IMR-90 (cell line): ENCODE measurements around the gene ITIH5. TPM values are rescaled to one million over a fixed set of nuclear protein-coding genes. Genes with fewer than 3 reads are reported as not detected.

Experiments
- ATAC-seq: fragments of 200-7000 bp; cut with Tn5 transposase; 2 replicates; pipeline ENCODE4 v1.9.1; 2020; ENCODE audit warnings: low read depth, mild to moderate bottlenecking, moderate library complexity
- BruUV-seq: library from RNA; stranded (reverse); fragments of 400-500 nt; replicated peaks from 2 replicates; lab custom pipeline; 2021; lab: Mats Ljungman, UMichigan
- CTCF ChIA-PET: fragments of 300-600 bp; formaldehyde crosslinking; extraction: SDS; loops from one replicate; lab custom pipeline; 2021; ENCODE audit warnings: antibody characterized with exemption; lab: Yijun Ruan, JAX
- POLR2A ChIA-PET: fragments of 300-600 bp; sonication (Branson Sonifier 250); formaldehyde crosslinking; loops from one replicate; lab custom pipeline; 2022; ENCODE audit warnings: antibody characterized with exemption; ENCODE audit not compliant: unreplicated experiment; lab: Charles Lee
- DNase-seq: peaks from one replicate; pipeline ENCODE4 v3.0.0; 2013
- H2AFZ ChIP-seq: replicated peaks from 2 replicates; pipeline ENCODE3; 2013; ENCODE audit warnings: low read length, mild to moderate bottlenecking; ENCODE audit not compliant: poor library complexity
- H2AK5ac ChIP-seq: 2 replicates; pipeline ENCODE4 v1.6.1; 2013; ENCODE audit warnings: low read depth, low read length, inconsistent platforms
- H2AK9ac ChIP-seq: replicated peaks from 2 replicates; pipeline ENCODE3; 2013; ENCODE audit warnings: mild to moderate bottlenecking, low read depth, low read length, moderate library complexity; ENCODE audit not compliant: poor library complexity
- H2BK120ac ChIP-seq: 2 replicates; pipeline ENCODE4 v1.6.1; 2013; ENCODE audit warnings: low read depth, low read length, inconsistent platforms
- H2BK15ac ChIP-seq: 3 replicates; pipeline ENCODE4 v1.6.1; 2013; ENCODE audit warnings: low read depth, low read length, inconsistent platforms
- H2BK20ac ChIP-seq: 2 replicates; pipeline ENCODE4 v1.6.1; 2013; ENCODE audit warnings: low read depth, mild to moderate bottlenecking, inconsistent platforms, low read length, moderate library complexity
- H2BK5ac ChIP-seq: 2 replicates; pipeline ENCODE4 v1.6.1; 2013; ENCODE audit warnings: mild to moderate bottlenecking, low read depth, low read length, inconsistent platforms; ENCODE audit not compliant: poor library complexity, severe bottlenecking
- H3K14ac ChIP-seq: replicated peaks from 2 replicates; pipeline ENCODE4 v1.6.1; 2013; ENCODE audit warnings: low read depth, low read length, inconsistent platforms
- H3K18ac ChIP-seq: 2 replicates; pipeline ENCODE4 v1.6.1; 2013; ENCODE audit warnings: low read depth, low read length, control low read depth
- H3K23ac ChIP-seq: 2 replicates; pipeline ENCODE4 v1.6.1; 2013; ENCODE audit warnings: low read depth, low read length, inconsistent platforms
- H3K27ac ChIP-seq: 2 replicates; pipeline ENCODE4 v1.5.1; 2013; ENCODE audit warnings: mild to moderate bottlenecking, control low read depth, low read length; ENCODE audit not compliant: insufficient read depth
- H3K27me3 ChIP-seq: 2 replicates; pipeline ENCODE4 v1.6.1; 2013; ENCODE audit warnings: low read length; ENCODE audit not compliant: control insufficient read depth, insufficient read depth
- H3K36me3 ChIP-seq: 2 replicates; pipeline ENCODE4 v1.6.1; 2013; ENCODE audit warnings: low read length, mixed read lengths; ENCODE audit not compliant: control insufficient read depth, insufficient read depth
- H3K4ac ChIP-seq: 2 replicates; pipeline ENCODE4 v1.6.1; 2013; ENCODE audit warnings: low read depth, low read length, inconsistent platforms
- H3K4me1 ChIP-seq: 2 replicates; pipeline ENCODE4 v1.6.1; 2013; ENCODE audit warnings: low read length, mixed read lengths; ENCODE audit not compliant: control insufficient read depth, insufficient read depth
- H3K4me2 ChIP-seq: 2 replicates; pipeline ENCODE4 v1.6.1; 2013; ENCODE audit warnings: low read depth, mild to moderate bottlenecking, control low read depth, low read length, moderate library complexity
- H3K4me3 ChIP-seq: 2 replicates; pipeline ENCODE4 v1.5.1; 2013; ENCODE audit warnings: low read depth, mild to moderate bottlenecking, control low read depth, low read length, moderate library complexity; ENCODE audit not compliant: insufficient read depth
- H3K56ac ChIP-seq: 2 replicates; pipeline ENCODE4 v1.6.1; 2013; ENCODE audit warnings: low read length, inconsistent platforms; ENCODE audit not compliant: insufficient read depth; ENCODE audit errors: extremely low read depth
- H3K79me1 ChIP-seq, 2 experiments: 2 replicates each; pipeline ENCODE4 v1.6.1; 2013; ENCODE audit warnings: low read length in 2 of 2, inconsistent platforms in 1 of 2, low read depth in 1 of 2
- H3K9ac ChIP-seq: 2 replicates; pipeline ENCODE4 v1.6.1; 2013; ENCODE audit warnings: low read depth, low read length, control low read depth
- H3K9me1 ChIP-seq: 2 replicates; pipeline ENCODE4 v1.6.1; 2013; ENCODE audit warnings: low read length, inconsistent platforms; ENCODE audit not compliant: insufficient read depth
- H3K9me3 ChIP-seq: 2 replicates; pipeline ENCODE4 v1.6.1; 2013; ENCODE audit warnings: low read length; ENCODE audit not compliant: control insufficient read depth, insufficient read depth
- H4K20me1 ChIP-seq: 2 replicates; pipeline ENCODE4 v1.6.1; 2013; ENCODE audit warnings: low read length, inconsistent platforms; ENCODE audit not compliant: insufficient read depth
- H4K5ac ChIP-seq: 2 replicates; pipeline ENCODE4 v1.6.1; 2013; ENCODE audit warnings: mild to moderate bottlenecking, low read depth, low read length, control low read depth
- H4K8ac ChIP-seq, 2 experiments: 2 replicates each; pipeline ENCODE4 v1.6.1; 2013; ENCODE audit warnings: low read depth in 2 of 2, low read length in 2 of 2, control low read depth in 1 of 2, inconsistent platforms in 1 of 2
- H4K91ac ChIP-seq: 2 replicates; pipeline ENCODE4 v1.6.1; 2013; ENCODE audit warnings: low read depth, low read length, inconsistent platforms; ENCODE audit not compliant: insufficient read depth
- CEBPB ChIP-seq: IDR thresholded peaks from 2 replicates; pipeline ENCODE4 v1.6.1; 2012; ENCODE audit warnings: low read depth, low read length, improper control_type of control experiment
- CHD1 ChIP-seq: IDR thresholded peaks from 2 replicates; pipeline ENCODE4 v1.6.1; 2012; ENCODE audit warnings: low read depth, low read length, improper control_type of control experiment
- CTCF ChIP-seq: conservative IDR thresholded peaks from 2 replicates; pipeline ENCODE4 v1.5.1; 2012; ENCODE audit warnings: mild to moderate bottlenecking, low read depth, low read length, improper control_type of control experiment
- ELK1 ChIP-seq: fragments of 150-350 bp; IDR thresholded peaks from 2 replicates; pipeline ENCODE4 v1.6.1; 2016; ENCODE audit warnings: low read depth, mild to moderate bottlenecking, low read length, moderate library complexity, borderline replicate concordance
- FOS ChIP-seq: fragments of 150-350 bp; IDR thresholded peaks from 2 replicates; pipeline ENCODE4 v1.6.1; 2016; ENCODE audit warnings: low read depth, low read length
- MAFK ChIP-seq: IDR thresholded peaks from 2 replicates; pipeline ENCODE4 v1.6.1; 2012; ENCODE audit warnings: low read depth, low read length, improper control_type of control experiment
- MAZ ChIP-seq: IDR thresholded peaks from 2 replicates; pipeline ENCODE4 v1.6.1; 2012; ENCODE audit warnings: low read depth, mild to moderate bottlenecking, low read length, improper control_type of control experiment, moderate library complexity, borderline replicate concordance
- POLR2A ChIP-seq: IDR thresholded peaks from 2 replicates; pipeline ENCODE4 v1.6.1; 2012; ENCODE audit warnings: mild to moderate bottlenecking, low read depth, low read length
- RAD21 ChIP-seq: IDR thresholded peaks from 2 replicates; pipeline ENCODE4 v1.6.1; 2012; ENCODE audit warnings: low read length, improper control_type of control experiment
- RCOR1 ChIP-seq: IDR thresholded peaks from 2 replicates; pipeline ENCODE4 v1.6.1; 2012; ENCODE audit warnings: mild to moderate bottlenecking, low read length, improper control_type of control experiment; ENCODE audit not compliant: insufficient replicate concordance
- SMC3 ChIP-seq: fragments of 150-350 bp; IDR thresholded peaks from 2 replicates; pipeline ENCODE4 v1.6.1; 2016; ENCODE audit warnings: low read depth, mild to moderate bottlenecking, antibody characterized with exemption, low read length, moderate library complexity
- WGBS, 2 experiments: methylation state at CpG; one replicate each; pipeline versions ENCODE4 v1.1.5 to v1.1.7; 2013; ENCODE audit warnings: missing lambda C conversion rate in 2 of 2; ENCODE audit not compliant: insufficient read length in 1 of 2; ENCODE audit errors: extremely low coverage in 2 of 2; 5-methylcytosine and 5-hydroxymethylcytosine counted together
- dilution Hi-C: fragments of 300-500 bp; cut with HindIII; formaldehyde crosslinking; loops from one replicate; pipeline ENCODE4 v1.14.3; 2018; ENCODE audit warnings: low sequenced_read_pairs; ENCODE audit not compliant: unreplicated experiment
- in situ Hi-C: fragments of 300-500 bp; cut with MboI; formaldehyde crosslinking; loops from 3 replicates; pipeline ENCODE4 v1.14.3; 2019; ENCODE audit warnings: low sequenced_read_pairs, inconsistent platforms, mixed read lengths
- intact Hi-C: fragments of 100-400 bp; cut with micrococcal nuclease; formaldehyde crosslinking; loops from 2 replicates; pipeline ENCODE4 v1.10.0; 2022
- polyA plus RNA-seq, 3 experiments: library from polyadenylated mRNA; depleted of rRNA; stranded (reverse); fragments of >200 nt; gene quantifications; 2 replicates each; pipeline ENCODE4 v1.2.3, GENCODE V29; 2012; ENCODE audit warnings: low replicate concordance in 1 of 3
- total RNA-seq: library from RNA; depleted of rRNA; stranded (reverse); fragments of >200 nt; gene quantifications from 2 replicates; pipeline ENCODE4 v1.2.3, GENCODE V29; 2012

ITIH5 gene
- total and polyA plus RNA-seq, 2 of the 4 experiments (the other 2 are of a cell fraction): under 0.01 to 0.07 TPM

GRCh38 chr10:7606951-7607404 is 59.8 kb downstream of the ITIH5 start:
- no peaks in the 10 kb centered on the region for H4K20me1 ChIP-seq
- peak overlapping the region; percentile 58; the same call in 1 of the 2 replicates for H3K27ac ChIP-seq
- H2AFZ ChIP-seq: no peak overlapping the region
- no peak overlapping the region for H4K8ac ChIP-seq
- no peak overlapping the region for H3K9ac ChIP-seq
- no peaks in the 10 kb centered on the region for H3K27me3 ChIP-seq
- H3K14ac ChIP-seq: no peak overlapping the region
- BruUV-seq: no TSS peak
- no peak overlapping the region; the same call in 1 of the 2 replicates for H4K5ac ChIP-seq
- H3K4ac ChIP-seq: peak overlapping the region; percentile 50; the same call in 1 of the 2 replicates
- in situ Hi-C loops (no loop called here), dilution Hi-C loops (no loop called here), intact Hi-C loops (no loop called here)
- H3K18ac ChIP-seq: no peak overlapping the region; the same call in 1 of the 2 replicates
- 0 out of 2 replicates have a peak overlapping the region, but pooled peaks have one; percentile 11 for H3K56ac ChIP-seq
- no peak overlapping the region for H3K23ac ChIP-seq
- ATAC-seq (no peak), DNase-seq (no peak)
- 17% methylated on average over 2 of the region's 4 CpGs; no CpG with 5 or more reads in 1 of the 2 experiments for WGBS, 2 experiments
- peaks cover 7% of the 10 kb centered on the region; the same call in 1 of the 2 replicates for H3K4me1 ChIP-seq
- peak overlapping the region; percentile 40; the same call in 1 of the 2 replicates for H2BK120ac ChIP-seq
- H2BK20ac ChIP-seq: 0 out of 2 replicates have a peak overlapping the region, but pooled peaks have one; percentile 49
- H3K4me2 ChIP-seq: no peak overlapping the region
- ChIA-PET POLR2A (no interaction called here), CTCF (no interaction called here)
- H4K91ac ChIP-seq: no peak overlapping the region; the same call in 1 of the 2 replicates
- no peak for TF ChIP-seq MAZ
- TF ChIP-seq CEBPB: no peak
- TF ChIP-seq RCOR1: no peak
- no peak for TF ChIP-seq ELK1
- no peak for TF ChIP-seq SMC3
- no peak for TF ChIP-seq MAFK
- no peak for TF ChIP-seq RAD21
- no peak for TF ChIP-seq CHD1
- no peak for TF ChIP-seq FOS
- TF ChIP-seq CTCF: no peak
- no peak for TF ChIP-seq POLR2A
- H3K4me3 ChIP-seq: no peak overlapping the region
- no peaks in the 10 kb centered on the region for H3K9me3 ChIP-seq
- H3K79me1 ChIP-seq: no peaks in the 10 kb centered on the region
- peak overlapping the region; percentile 70; the same call in 1 of the 3 replicates for H2BK15ac ChIP-seq
- no peaks in the 10 kb centered on the region for H3K36me3 ChIP-seq
- no peak overlapping the region for H2BK5ac ChIP-seq
- no peak overlapping the region for H2AK9ac ChIP-seq
- H3K9me1 ChIP-seq: no peaks in the 10 kb centered on the region
- H2AK5ac ChIP-seq: peak overlapping the region; percentile 15
